DOHH2 (cell line): ENCODE results near the gene DNAJC18.

Source experiments
- H3F3A ChIP-seq: fragments of 200-600 bp; sonication (generic), shearing (Covaris generic); 2 replicates; pipeline ENCODE4 v1.6.0; 2016; ENCODE audit warnings: antibody characterized with exemption, mild to moderate bottlenecking; ENCODE audit not compliant: control insufficient read depth, insufficient read depth
- H3K27ac ChIP-seq: fragments of 200-600 bp; sonication (generic); 2 replicates; pipeline ENCODE4 v1.5.1; 2014; ENCODE audit warnings: low read depth, mild to moderate bottlenecking, low read length, moderate library complexity
- H3K27me3 ChIP-seq: fragments of 200-600 bp; sonication (generic); 2 replicates; pipeline ENCODE4 v1.6.1; 2014; ENCODE audit warnings: mild to moderate bottlenecking, low read length, mixed read lengths; ENCODE audit not compliant: control insufficient read depth
- H3K36me3 ChIP-seq: fragments of 200-600 bp; sonication (generic); 2 replicates; pipeline ENCODE4 v1.6.1; 2014; ENCODE audit warnings: mild to moderate bottlenecking, low read length, moderate library complexity, mixed read lengths; ENCODE audit not compliant: control insufficient read depth
- H3K4me1 ChIP-seq: fragments of 200-600 bp; sonication (generic); 2 replicates; pipeline ENCODE4 v1.6.1; 2014; ENCODE audit warnings: mild to moderate bottlenecking, low read length, mixed read lengths; ENCODE audit not compliant: control insufficient read depth
- H3K4me2 ChIP-seq: fragments of 200-600 bp; sonication (generic); 2 replicates; pipeline ENCODE4 v1.6.0; 2014; ENCODE audit warnings: mild to moderate bottlenecking, low read length, moderate library complexity
- H3K4me3 ChIP-seq: fragments of 200-600 bp; sonication (generic); 2 replicates; pipeline ENCODE4 v1.5.1; 2014; ENCODE audit warnings: mild to moderate bottlenecking, low read length, mixed read lengths
- H3K79me2 ChIP-seq: fragments of 200-600 bp; sonication (generic); 2 replicates; pipeline ENCODE4 v1.6.1; 2014; ENCODE audit warnings: mild to moderate bottlenecking, low read length, mixed read lengths; ENCODE audit not compliant: control insufficient read depth
- H3K9me2 ChIP-seq: fragments of 200-600 bp; sonication (generic); replicated peaks from 2 replicates; pipeline ENCODE4 v1.6.1; 2014; ENCODE audit warnings: mild to moderate bottlenecking, low read length, mixed read lengths; ENCODE audit not compliant: control insufficient read depth
- H3K9me3 ChIP-seq: fragments of 200-600 bp; sonication (generic); 2 replicates; pipeline ENCODE4 v1.6.1; 2014; ENCODE audit warnings: antibody characterized with exemption, low read length, mixed read lengths; ENCODE audit not compliant: control insufficient read depth, insufficient read depth
- H4K20me1 ChIP-seq: fragments of 200-600 bp; sonication (generic); 2 replicates; pipeline ENCODE4 v1.6.0; 2014; ENCODE audit warnings: low read depth, mild to moderate bottlenecking, antibody characterized with exemption, low read length, moderate library complexity; ENCODE audit not compliant: control insufficient read depth, insufficient read depth
- CTCF ChIP-seq: fragments of 200-600 bp; sonication (generic); IDR thresholded peaks from one replicate; pipeline ENCODE4 v1.5.1; 2014; ENCODE audit warnings: antibody characterized with exemption, mild to moderate bottlenecking, low read depth, low read length; ENCODE audit not compliant: poor library complexity, severe bottlenecking
- EZH2phosphoT487 ChIP-seq: fragments of 200-600 bp; sonication (generic); IDR thresholded peaks from 2 replicates; pipeline ENCODE4 v1.6.1; 2017; ENCODE audit warnings: borderline replicate concordance, mild to moderate bottlenecking, antibody characterized with exemption, low read length, moderate library complexity, mixed read lengths

DNAJC18 gene

GRCh38 chr5:139392678-139393496 lies 46.4 kb downstream of the DNAJC18 start:
- Histone ChIP-seq H3F3A (peaks cover 24% of the 10 kb centered on the region), H3K27ac (peak overlapping the region; percentile 99), H3K27me3 (no peaks in the 10 kb centered on the region), H3K9me3 (no peaks in the 10 kb centered on the region), H3K9me2 (no peaks in the 10 kb centered on the region), H4K20me1 (no peaks in the 10 kb centered on the region), H3K4me3 (peak overlapping the region; percentile 99), H3K4me2 (peak overlapping the region; percentile 99), H3K4me1 (peaks cover 69% of the 10 kb centered on the region), H3K79me2 (peaks cover 80% of the 10 kb centered on the region), H3K36me3 (peaks cover 75% of the 10 kb centered on the region)
- TF ChIP-seq EZH2phosphoT487 (no peak), CTCF (peak; percentile 89)

GRCh38 chr5:139392324-139392677 lies 47.0 kb downstream of the DNAJC18 start:
- Histone ChIP-seq H3K27me3 (no peaks in the 10 kb centered on the region), H3K4me2 (peak overlapping the region; percentile 99), H3K27ac (peak overlapping the region; percentile 99), H3K4me3 (peak overlapping the region; percentile 99), H3K4me1 (peaks cover 74% of the 10 kb centered on the region), H3K36me3 (peaks cover 81% of the 10 kb centered on the region), H3K79me2 (peaks cover 86% of the 10 kb centered on the region), H3F3A (peaks cover 28% of the 10 kb centered on the region), H4K20me1 (no peaks in the 10 kb centered on the region), H3K9me2 (no peaks in the 10 kb centered on the region), H3K9me3 (no peaks in the 10 kb centered on the region)
- TF ChIP-seq EZH2phosphoT487 (no peak), CTCF (no peak)

GRCh38 chr5:139391570-139392323 lies 47.6 kb downstream of the DNAJC18 start:
- no peaks in the 10 kb centered on the region for H3K9me2 ChIP-seq
- peaks cover 31% of the 10 kb centered on the region for H3F3A ChIP-seq
- H3K4me3 ChIP-seq, result peak overlapping the region; percentile 99
- H3K4me1 ChIP-seq, result peaks cover 74% of the 10 kb centered on the region
- TF ChIP-seq EZH2phosphoT487 (no peak), CTCF (no peak)
- no peaks in the 10 kb centered on the region; the same call in 1 of the 2 replicates for H4K20me1 ChIP-seq
- H3K27me3 ChIP-seq, result no peaks in the 10 kb centered on the region
- peaks cover 91% of the 10 kb centered on the region for H3K79me2 ChIP-seq
- peaks cover 84% of the 10 kb centered on the region for H3K36me3 ChIP-seq
- H3K27ac ChIP-seq, result peak overlapping the region; percentile 99
- no peaks in the 10 kb centered on the region for H3K9me3 ChIP-seq
- peak overlapping the region; percentile 99 for H3K4me2 ChIP-seq
